ENCODE results near the gene NEU2.

The NEU2 gene

DNA sequence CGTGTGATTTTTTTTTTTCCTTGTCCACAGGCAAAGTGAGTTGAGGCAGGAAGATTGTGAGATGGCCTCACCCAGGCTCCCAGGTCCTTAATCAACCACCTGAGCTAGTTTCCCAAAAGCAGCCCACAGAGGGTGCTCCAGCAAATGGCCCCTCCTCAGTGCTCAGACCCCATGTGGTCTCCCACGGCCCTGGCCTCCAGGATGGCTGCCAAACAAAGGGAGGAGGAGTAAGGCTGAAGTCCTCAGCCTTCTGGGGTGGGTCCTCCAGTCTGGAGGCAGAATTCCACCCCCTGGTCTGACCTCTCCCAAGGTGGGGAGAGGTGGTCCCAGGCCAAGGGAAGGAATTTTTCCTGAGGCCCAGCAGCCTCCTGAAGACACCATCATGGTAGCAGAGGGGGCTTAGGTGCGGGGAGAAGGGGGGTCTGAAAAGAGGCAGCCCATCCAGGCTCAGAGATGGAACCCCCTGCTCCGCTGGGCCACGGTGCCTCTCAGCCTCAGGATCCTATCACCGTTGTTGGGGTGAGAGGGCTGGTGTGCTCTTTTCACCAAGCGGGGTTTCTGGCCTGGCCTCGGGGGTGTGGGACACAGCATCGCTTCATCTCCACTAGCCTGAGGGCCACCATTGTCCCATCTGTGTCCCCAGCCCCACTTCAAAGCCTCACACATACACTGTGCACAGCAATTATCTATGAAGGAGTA is 21.8 kb upstream of the NEU2 start:
- DNase-seq (ENCODE audit: low read depth in 2 of 2): no peak
- TF ChIP-seq, protein P1, sequence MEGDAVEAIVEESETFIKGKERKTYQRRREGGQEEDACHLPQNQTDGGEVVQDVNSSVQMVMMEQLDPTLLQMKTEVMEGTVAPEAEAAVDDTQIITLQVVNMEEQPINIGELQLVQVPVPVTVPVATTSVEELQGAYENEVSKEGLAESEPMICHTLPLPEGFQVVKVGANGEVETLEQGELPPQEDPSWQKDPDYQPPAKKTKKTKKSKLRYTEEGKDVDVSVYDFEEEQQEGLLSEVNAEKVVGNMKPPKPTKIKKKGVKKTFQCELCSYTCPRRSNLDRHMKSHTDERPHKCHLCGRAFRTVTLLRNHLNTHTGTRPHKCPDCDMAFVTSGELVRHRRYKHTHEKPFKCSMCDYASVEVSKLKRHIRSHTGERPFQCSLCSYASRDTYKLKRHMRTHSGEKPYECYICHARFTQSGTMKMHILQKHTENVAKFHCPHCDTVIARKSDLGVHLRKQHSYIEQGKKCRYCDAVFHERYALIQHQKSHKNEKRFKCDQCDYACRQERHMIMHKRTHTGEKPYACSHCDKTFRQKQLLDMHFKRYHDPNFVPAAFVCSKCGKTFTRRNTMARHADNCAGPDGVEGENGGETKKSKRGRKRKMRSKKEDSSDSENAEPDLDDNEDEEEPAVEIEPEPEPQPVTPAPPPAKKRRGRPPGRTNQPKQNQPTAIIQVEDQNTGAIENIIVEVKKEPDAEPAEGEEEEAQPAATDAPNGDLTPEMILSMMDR (IDR thresholded peaks at IDR 0.05; ENCODE audit: low read depth, low read length): no peak
- H3K4me3 ChIP-seq (replicated peaks in 1 of 2; ENCODE audit: low read depth in 2 of 2, low read length in 2 of 2): no peak overlapping the region

DNA sequence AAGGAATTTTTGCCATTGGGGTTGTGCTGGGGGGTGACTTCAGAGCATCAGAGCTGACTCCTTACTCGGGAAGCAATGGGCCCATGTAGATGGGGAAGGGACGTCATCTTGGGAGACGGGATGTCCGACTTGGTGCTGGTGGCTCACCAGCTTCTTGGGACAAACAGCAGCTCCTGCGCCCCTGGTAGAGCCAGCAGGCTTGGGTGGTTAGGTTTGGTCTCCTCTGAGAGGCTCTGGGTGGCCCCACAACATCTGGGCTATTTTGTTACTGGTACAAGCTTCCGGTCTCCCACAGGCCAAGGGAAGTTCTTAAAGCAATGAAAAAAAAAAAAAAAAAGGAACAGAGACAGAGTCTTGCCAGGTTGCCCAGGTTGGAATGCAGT is 21.2 kb upstream of the NEU2 start:
- TF ChIP-seq, protein P1 (IDR thresholded peaks at IDR 0.05; ENCODE audit: low read depth, low read length): no peak
- H3K4me3 ChIP-seq (replicated peaks in 1 of 2; ENCODE audit: low read depth in 2 of 2, low read length in 2 of 2): no peak overlapping the region
- DNase-seq (ENCODE audit: low read depth in 2 of 2): no peak

DNA sequence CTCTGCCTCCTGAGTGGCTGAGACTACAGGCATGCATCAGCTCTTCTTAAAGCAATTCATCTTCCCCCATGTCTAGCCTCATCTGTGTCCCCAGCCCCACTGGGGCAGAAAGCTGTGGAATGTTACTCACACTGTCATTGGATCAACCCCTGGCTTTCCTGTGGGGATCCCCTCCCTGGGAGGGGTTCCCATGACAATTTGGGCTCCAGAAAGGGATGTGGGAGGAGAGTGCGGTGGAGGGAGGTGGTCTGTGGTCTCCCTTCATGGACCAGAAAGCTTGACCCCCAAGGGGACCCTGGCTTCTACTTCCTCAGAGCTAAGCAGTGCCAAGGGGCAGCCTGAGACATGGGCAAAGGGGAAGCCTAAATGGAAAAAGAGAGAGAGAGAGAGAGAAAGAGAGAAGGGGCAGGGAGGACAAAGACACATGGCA is 20.8 kb upstream of the NEU2 start:
- TF ChIP-seq, protein P1 (IDR thresholded peaks at IDR 0.05; ENCODE audit: low read depth, low read length): no peak
- H3K4me3 ChIP-seq (replicated peaks in 1 of 2; ENCODE audit: low read depth in 2 of 2, low read length in 2 of 2): no peak overlapping the region
- DNase-seq (ENCODE audit: low read depth in 2 of 2): no peak

DNA sequence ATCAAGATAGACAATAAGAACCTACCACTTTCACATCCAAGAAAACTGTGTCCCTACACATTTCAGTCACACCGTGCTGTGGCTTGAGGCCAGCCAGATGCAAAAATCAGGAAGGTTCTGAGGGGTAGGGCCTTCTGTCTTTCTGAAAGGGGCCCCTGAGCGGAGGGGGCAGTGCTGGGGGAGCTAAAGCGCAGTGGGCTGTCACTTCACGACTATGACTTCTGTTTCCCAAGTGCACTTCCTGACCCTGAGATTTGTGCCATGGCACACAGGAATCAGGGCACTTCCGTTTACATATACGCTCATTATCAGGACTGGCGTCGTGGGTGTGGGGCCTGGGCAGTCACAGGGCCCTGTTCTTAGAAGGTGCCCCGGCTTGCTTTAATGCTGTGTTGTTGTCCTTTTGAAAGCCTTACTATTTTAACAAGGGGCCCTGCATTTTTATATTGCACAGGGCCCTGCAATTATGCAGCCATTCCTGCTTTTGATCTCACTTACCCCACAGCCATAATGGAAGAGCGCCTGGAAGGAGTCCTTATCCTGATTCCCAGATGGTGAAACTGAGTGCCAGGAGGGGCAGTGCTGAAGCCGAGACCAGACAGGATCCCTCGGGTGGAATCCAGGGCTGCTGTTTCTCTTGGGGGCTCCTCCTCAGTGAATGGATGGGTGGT is 20.0 kb upstream of the NEU2 start:
- TF ChIP-seq, protein P1 (IDR thresholded peaks at IDR 0.05; ENCODE audit: low read depth, low read length): no peak
- no peak overlapping the region for H3K4me3 ChIP-seq (replicated peaks in 1 of 2; ENCODE audit: low read depth in 2 of 2, low read length in 2 of 2)
- DNase-seq (ENCODE audit: low read depth in 2 of 2): no peak

DNA sequence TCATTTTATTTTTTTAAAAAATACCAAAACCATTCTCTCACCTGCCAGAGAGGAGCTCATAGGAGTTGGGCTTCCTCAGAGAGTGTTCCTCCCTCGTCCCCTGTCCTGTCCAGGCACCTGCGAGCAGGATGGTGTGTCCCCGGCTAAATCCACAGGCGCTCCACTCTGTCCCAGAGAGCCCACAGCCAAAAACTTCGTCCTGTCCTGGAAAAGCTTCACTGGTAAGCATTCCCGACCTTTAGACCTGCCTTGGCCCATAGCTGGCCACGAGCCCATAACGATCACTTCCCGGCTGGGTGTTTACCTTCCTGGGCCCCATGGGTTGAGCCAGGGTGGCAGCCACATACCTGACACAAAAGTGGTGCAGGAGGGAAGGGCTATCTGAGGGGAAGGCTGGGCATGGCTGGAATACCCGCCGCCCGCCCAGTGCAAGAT is 19.4 kb upstream of the NEU2 start, which contains the start of gene NGEF:
Gene NGEF, minus strand, starts transcription at position 230 of the 435 bp plus-strand sequence. CDS start 38,366 bp downstream, outside the sequence.
- H3K4me3 ChIP-seq (replicated peaks in 1 of 2; ENCODE audit: low read depth in 2 of 2, low read length in 2 of 2): no peak within 1 kb of the TSS

DNA sequence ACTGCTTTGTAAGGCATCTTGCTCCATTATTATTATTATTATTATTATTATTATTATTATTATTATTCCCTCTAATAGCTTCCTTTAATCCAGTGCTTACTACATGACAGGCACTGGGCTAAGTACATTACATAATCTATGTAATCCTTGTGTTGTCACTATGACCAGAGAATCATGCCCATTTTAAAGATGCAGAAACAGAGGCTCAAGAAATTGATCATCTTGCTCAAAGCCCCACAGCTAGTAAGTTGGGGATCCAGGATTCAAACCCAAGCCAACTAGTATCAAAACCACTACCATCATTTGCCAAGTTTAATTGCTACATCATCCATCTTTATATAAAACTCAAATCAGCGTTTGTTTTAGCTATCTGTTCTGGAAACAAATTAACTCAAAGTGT is 18.8 kb upstream of the NEU2 start:
- DNase-seq (ENCODE audit: low read depth in 2 of 2): no peak
- TF ChIP-seq, protein P1 (IDR thresholded peaks at IDR 0.05; ENCODE audit: low read depth, low read length): no peak
- no peak overlapping the region for H3K4me3 ChIP-seq (replicated peaks in 1 of 2; ENCODE audit: low read depth in 2 of 2, low read length in 2 of 2)

More for the DNA sequence above, 19.4 kb upstream of the NEU2 start, which contains the start of gene NGEF:
- TF ChIP-seq, protein P1 (IDR thresholded peaks at IDR 0.05; ENCODE audit: low read depth, low read length): no peak
- DNase-seq (ENCODE audit: low read depth in 2 of 2): no peak
